Neuronal stem cell (in vitro differentiated cells): ENCODE results near the gene CD72.
"Not testable (repeated sequence)": the region's sequence is repeated elsewhere in the genome, so short reads cannot be mapped to it uniquely, and the experiment has no call there.

Source experiments
- DNase-seq: peaks from one replicate; pipeline ENCODE4 v3.0.0-alpha.2; 2013; ENCODE audit warnings: low spot score
- H2AFZ ChIP-seq: one replicate; pipeline ENCODE4 v1.6.1; 2013; ENCODE audit warnings: mild to moderate bottlenecking, low read length, inconsistent platforms
- H2AK5ac ChIP-seq: 2 replicates; pipeline ENCODE4 v1.6.1; 2013; ENCODE audit warnings: low read depth, mild to moderate bottlenecking, inconsistent platforms, low read length, moderate library complexity, mixed read lengths
- H2BK120ac ChIP-seq: 2 replicates; pipeline ENCODE4 v1.6.1; 2013; ENCODE audit warnings: low read depth, mild to moderate bottlenecking, inconsistent platforms, low read length, moderate library complexity, mixed read lengths
- H2BK12ac ChIP-seq: one replicate; pipeline ENCODE4 v1.6.1; 2013; ENCODE audit warnings: low read length, inconsistent platforms
- H2BK15ac ChIP-seq: 2 replicates; pipeline ENCODE4 v1.6.1; 2013; ENCODE audit warnings: mild to moderate bottlenecking, low read length, inconsistent platforms, mixed read lengths
- H2BK5ac ChIP-seq: one replicate; pipeline ENCODE4 v1.6.1; 2013; ENCODE audit warnings: inconsistent platforms, mild to moderate bottlenecking, low read length, moderate library complexity
- H3K14ac ChIP-seq: one replicate; pipeline ENCODE4 v1.6.1; 2013; ENCODE audit warnings: low read length, inconsistent platforms
- H3K18ac ChIP-seq: 2 replicates; pipeline ENCODE4 v1.6.1; 2013; ENCODE audit warnings: low read length, inconsistent platforms
- H3K23ac ChIP-seq: 2 replicates; pipeline ENCODE4 v1.6.1; 2013; ENCODE audit warnings: low read depth, mild to moderate bottlenecking, mixed read lengths, low read length, inconsistent platforms; ENCODE audit not compliant: poor library complexity
- H3K27ac ChIP-seq: replicated peaks from 3 replicates; pipeline ENCODE4 v1.5.1; 2013; ENCODE audit warnings: low read length, inconsistent platforms
- H3K27me3 ChIP-seq, 3 experiments: 2 replicates each; pipeline ENCODE4 v1.6.1; 2013; ENCODE audit warnings: low read length in 3 of 3, mild to moderate bottlenecking in 2 of 3, inconsistent platforms in 1 of 3, low read depth in 1 of 3, mixed read lengths in 1 of 3, moderate library complexity in 1 of 3; ENCODE audit not compliant: control insufficient read depth in 3 of 3, insufficient read depth in 3 of 3
- H3K36me3 ChIP-seq, 2 donors: replicated peaks in 1 of 2; 2 replicates each; pipeline ENCODE4 v1.6.1; 2013; ENCODE audit warnings: low read length in 2 of 2; ENCODE audit not compliant: control insufficient read depth in 2 of 2, insufficient read depth in 2 of 2
- H3K4ac ChIP-seq: 2 replicates; pipeline ENCODE4 v1.6.1; 2013; ENCODE audit warnings: inconsistent platforms, mild to moderate bottlenecking, low read length, moderate library complexity
- H3K4me1 ChIP-seq, 2 donors: 1 replicate in 1 of 2; 2 replicates in 1 of 2; pipeline ENCODE4 v1.6.1; 2013; ENCODE audit warnings: low read length in 2 of 2, low read depth in 1 of 2; ENCODE audit not compliant: control insufficient read depth in 2 of 2, insufficient read depth in 1 of 2
- H3K4me2 ChIP-seq: one replicate; pipeline ENCODE4 v1.6.1; 2013; ENCODE audit warnings: mild to moderate bottlenecking, low read length, inconsistent platforms; ENCODE audit not compliant: insufficient read depth, poor library complexity, severe bottlenecking
- H3K4me3 ChIP-seq, 2 donors: 2 replicates each; pipeline ENCODE4 v1.5.1; 2013; ENCODE audit warnings: low read length in 2 of 2, mild to moderate bottlenecking in 2 of 2, inconsistent platforms in 1 of 2, moderate library complexity in 1 of 2
- H3K79me1 ChIP-seq: one replicate; pipeline ENCODE4 v1.6.1; 2013; ENCODE audit warnings: low read depth, mild to moderate bottlenecking, inconsistent platforms, low read length, moderate library complexity
- H3K9ac ChIP-seq: one replicate; pipeline ENCODE4 v1.6.1; 2013; ENCODE audit warnings: mild to moderate bottlenecking, low read depth, low read length, inconsistent platforms; ENCODE audit not compliant: poor library complexity
- H3K9me3 ChIP-seq, 2 donors: replicated peaks in 1 of 2; 2 replicates each; pipeline versions ENCODE3 to v1.6.1; 2013; ENCODE audit warnings: low read length in 2 of 2, mild to moderate bottlenecking in 2 of 2, inconsistent platforms in 1 of 2, low read depth in 1 of 2, mixed read lengths in 1 of 2, moderate library complexity in 1 of 2; ENCODE audit not compliant: control insufficient read depth in 2 of 2, insufficient read depth in 1 of 2
- H4K8ac ChIP-seq: one replicate; pipeline ENCODE4 v1.6.1; 2013; ENCODE audit warnings: low read depth, mild to moderate bottlenecking, inconsistent platforms, low read length, moderate library complexity
- H4K91ac ChIP-seq: one replicate; pipeline ENCODE4 v1.6.1; 2013; ENCODE audit warnings: low read length, low read depth, mild to moderate bottlenecking, inconsistent platforms; ENCODE audit not compliant: poor library complexity
- WGBS, 2 donors: extraction: QIAGEN DNeasy Blood & Tissue Kit; methylation state at CpG; one replicate each; pipeline ENCODE4 v1.1.7; 2013; ENCODE audit warnings: missing lambda C conversion rate in 2 of 2, mixed read lengths in 1 of 2; ENCODE audit not compliant: insufficient read length in 2 of 2, insufficient replicate concordance in 1 of 2; ENCODE audit errors: extremely low coverage in 2 of 2; 5-methylcytosine and 5-hydroxymethylcytosine counted together

CD72 gene

DNA sequence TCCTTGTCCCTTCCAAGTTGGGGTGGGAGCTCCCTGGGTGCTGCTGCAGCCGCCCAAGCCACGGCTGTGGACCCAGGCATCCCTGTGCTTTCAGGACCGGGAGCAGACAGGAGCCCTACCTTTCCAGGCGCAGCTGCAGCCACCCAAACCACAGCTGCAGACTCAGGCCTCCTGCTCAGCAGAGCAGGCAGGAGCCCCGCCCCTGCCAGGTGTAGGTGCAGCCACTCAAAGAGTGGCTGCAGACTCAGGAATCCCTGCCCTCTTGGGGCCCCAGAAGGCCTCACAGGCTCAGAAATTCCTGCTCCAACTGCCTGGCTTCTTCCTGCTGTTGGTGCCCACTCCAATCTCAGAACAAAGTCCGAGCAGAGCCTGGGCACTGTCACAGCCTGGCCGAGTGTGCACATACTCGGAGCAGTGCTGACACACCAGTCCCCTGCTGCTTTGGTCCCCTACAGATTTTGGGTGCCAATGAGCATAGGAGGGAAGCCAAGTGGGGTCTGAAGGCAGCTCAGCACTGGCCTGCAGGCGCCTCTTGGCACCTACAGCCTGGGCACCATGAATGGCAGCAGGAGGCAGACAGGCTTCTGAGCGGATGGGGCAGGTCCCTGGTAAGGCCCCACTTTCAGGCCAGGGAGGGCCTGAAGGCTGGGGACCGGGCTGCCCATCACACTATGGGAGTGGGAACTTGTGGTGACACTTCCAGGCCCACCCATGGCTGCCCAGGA is 19.2 kb downstream of the CD72 start:
- peak overlapping the region; percentile 81 for H2BK15ac ChIP-seq
- no peak overlapping the region for H2BK120ac ChIP-seq
- no peak overlapping the region for H3K27ac ChIP-seq
- H3K36me3 ChIP-seq, result peaks cover 0 to 2% of the 10 kb centered on the region in 2 donors
- peak overlapping the region; percentile 12 for H3K9ac ChIP-seq
- no CpG with 5 or more reads among the region's 11 CpGs for WGBS, 2 donors
- H3K23ac ChIP-seq, result peak overlapping the region; percentile 65
- H4K8ac ChIP-seq, result peak overlapping the region; percentile 93
- peak overlapping the region in 1 of 2 donors; percentile 48 for H3K4me3 ChIP-seq
- H3K4ac ChIP-seq, result no peak overlapping the region
- H3K9me3 ChIP-seq, result peaks cover 2 to 3% of the 10 kb centered on the region in 2 donors
- no peak overlapping the region for H2AFZ ChIP-seq
- H3K4me1 ChIP-seq, result peaks cover 2 to 5% of the 10 kb centered on the region in 2 donors
- H2BK12ac ChIP-seq, result no peak overlapping the region
- no peak overlapping the region for H3K4me2 ChIP-seq
- no peak overlapping the region for H2BK5ac ChIP-seq
- DNase-seq, result no peak
- no peak overlapping the region for H4K91ac ChIP-seq
- H3K79me1 ChIP-seq, result no peaks in the 10 kb centered on the region
- H3K14ac ChIP-seq, result no peak overlapping the region
- H3K18ac ChIP-seq, result peak overlapping the region; percentile 2
- peak overlapping the region; percentile 70 for H2AK5ac ChIP-seq
- no peaks in the 10 kb centered on the region for H3K27me3 ChIP-seq

GRCh38 chr9:35596907-35597306 is 21.3 kb downstream of the CD72 start:
- not testable (repeated sequence) for H4K91ac ChIP-seq, H3K36me3 ChIP-seq, H3K27me3 ChIP-seq, H2BK15ac ChIP-seq, H3K14ac ChIP-seq, H3K4me2 ChIP-seq, H2BK5ac ChIP-seq, H3K4ac ChIP-seq, H4K8ac ChIP-seq, H3K18ac ChIP-seq, H2BK120ac ChIP-seq, H2AK5ac ChIP-seq, H3K27ac ChIP-seq, H3K4me3 ChIP-seq, H2AFZ ChIP-seq, H3K23ac ChIP-seq, H3K4me1 ChIP-seq, DNase-seq, H3K9ac ChIP-seq, H2BK12ac ChIP-seq, H3K79me1 ChIP-seq
- peaks cover 2 to 14% of the 10 kb centered on the region in 2 donors for H3K9me3 ChIP-seq
- no CpG with 5 or more reads among the region's 2 CpGs for WGBS, 2 donors

- no peak overlapping the region for H2BK5ac ChIP-seq
- no peak overlapping the region for H4K91ac ChIP-seq
- H3K4me1 ChIP-seq, result no peaks in the 10 kb centered on the region
- H3K79me1 ChIP-seq, result no peaks in the 10 kb centered on the region
- H3K36me3 ChIP-seq, result peaks cover 0 to 2% of the 10 kb centered on the region in 2 donors
- H3K27ac ChIP-seq, result no peak overlapping the region
- no peak overlapping the region for H3K4me2 ChIP-seq
- H3K23ac ChIP-seq, result no peak overlapping the region
- no peaks in the 10 kb centered on the region for H3K27me3 ChIP-seq
- no peak overlapping the region for H3K18ac ChIP-seq
- H3K4me3 ChIP-seq, result no peak overlapping the region
- no peak for DNase-seq
- H4K8ac ChIP-seq, result no peak overlapping the region
- no peak overlapping the region for H3K14ac ChIP-seq
- H2BK12ac ChIP-seq, result no peak overlapping the region
- H3K9me3 ChIP-seq, result peaks cover 2 to 14% of the 10 kb centered on the region in 2 donors
- no peak overlapping the region for H2BK120ac ChIP-seq
- no peak overlapping the region for H2AK5ac ChIP-seq
- H3K9ac ChIP-seq, result no peak overlapping the region
- no peak overlapping the region for H3K4ac ChIP-seq
- WGBS, 2 donors, result no CpG with 5 or more reads among the region's 4 CpGs
- no peak overlapping the region for H2AFZ ChIP-seq
- H2BK15ac ChIP-seq, result no peak overlapping the region
Measured at GRCh38 chr9:35594471-35594870, 23.7 kb downstream of the CD72 start.

- H3K9me3 ChIP-seq, result peaks cover 2 to 14% of the 10 kb centered on the region in 2 donors
- no peak overlapping the region for H2BK15ac ChIP-seq
- H3K9ac ChIP-seq, result no peak overlapping the region
- H2BK120ac ChIP-seq, result no peak overlapping the region
- no peak overlapping the region for H2AK5ac ChIP-seq
- H3K23ac ChIP-seq, result no peak overlapping the region
- H2AFZ ChIP-seq, result no peak overlapping the region
- H3K4ac ChIP-seq, result no peak overlapping the region
- no peak overlapping the region for H3K18ac ChIP-seq
- no peak overlapping the region for H3K27ac ChIP-seq
- H4K8ac ChIP-seq, result no peak overlapping the region
- no peak overlapping the region for H4K91ac ChIP-seq
- H3K36me3 ChIP-seq, result peaks cover 0 to 2% of the 10 kb centered on the region in 2 donors
- H2BK12ac ChIP-seq, result no peak overlapping the region
- H3K4me3 ChIP-seq, result no peak overlapping the region
- H3K79me1 ChIP-seq, result no peaks in the 10 kb centered on the region
- no peaks in the 10 kb centered on the region for H3K27me3 ChIP-seq
- H3K14ac ChIP-seq, result no peak overlapping the region
- no peak for DNase-seq
- H2BK5ac ChIP-seq, result no peak overlapping the region
- H3K4me2 ChIP-seq, result no peak overlapping the region
- H3K4me1 ChIP-seq, result no peaks in the 10 kb centered on the region
Measured at GRCh38 chr9:35593581-35593980, 24.6 kb downstream of the CD72 start.
